Stimulated activated CD8-positive, alpha-beta memory T cell treated with anti-CD3 and anti-CD28 coated beads, Interleukin-4, amount 100 ng/mL, for 1 hour (primary cell): ENCODE data around the gene PDXP.
"Not testable (repeated sequence)": the region's sequence is repeated elsewhere in the genome, so short reads cannot be mapped to it uniquely, and the experiment has no call there.

Source experiments
- DNase-seq, 2 donors: peaks; one replicate each; pipeline ENCODE4 v3.0.0-alpha.2; 2020; ENCODE audit warnings: low read depth in 2 of 2, low spot score in 1 of 2

The PDXP gene

GRCh38 chr22:37643225-37643847, 15.2 kb upstream of the PDXP start:
- DNase-seq: peak; percentile 79 to 85

- no peak for DNase-seq
These were observed 11.2 kb upstream of the PDXP start for GRCh38 chr22:37647317-37647716.

GRCh38 chr22:37647928-37648327, 10.6 kb upstream of the PDXP start:
- no peak for DNase-seq

GRCh38 chr22:37650463-37651136, 7.9 kb upstream of the PDXP start:
- DNase-seq: no peak

- DNase-seq: no peak
These were observed 3.8 kb upstream of the PDXP start for GRCh38 chr22:37654563-37655251.

- no peak for DNase-seq
These were observed 3.3 kb upstream of the PDXP start for GRCh38 chr22:37655252-37655563.

GRCh38 chr22:37656583-37656982, 1.9 kb upstream of the PDXP start:
- not testable (repeated sequence) for DNase-seq

- no peak for DNase-seq
These were observed 862 bp upstream of the PDXP start for GRCh38 chr22:37657590-37658132.

- DNase-seq: no peak
These were observed 758 bp downstream of the PDXP start for GRCh38 chr22:37659066-37659896.

- no peak for DNase-seq
These were observed 1.6 kb downstream of the PDXP start for GRCh38 chr22:37659897-37660708.

GRCh38 chr22:37660709-37661045, 2.2 kb downstream of the PDXP start:
- DNase-seq: no peak

GRCh38 chr22:37661160-37661924, 2.8 kb downstream of the PDXP start:
- DNase-seq: no peak

GRCh38 chr22:37662039-37662438, 3.5 kb downstream of the PDXP start:
- DNase-seq: no peak

GRCh38 chr22:37663521-37664140, 5.1 kb downstream of the PDXP start:
- no peak for DNase-seq

- no peak for DNase-seq
These were observed 6.0 kb downstream of the PDXP start for GRCh38 chr22:37664249-37665101.

GRCh38 chr22:37665487-37665886, 7.0 kb downstream of the PDXP start:
- DNase-seq: no peak

- no peak for DNase-seq
These were observed 11.1 kb downstream of the PDXP start for GRCh38 chr22:37669586-37669985.

GRCh38 chr22:37672206-37672919, 13.8 kb downstream of the PDXP start:
- DNase-seq: no peak
